ENCODE data around the gene ARID2. TPM values are rescaled to one million over a fixed set of nuclear protein-coding genes. Genes with fewer than 3 reads are reported as not detected.

The ARID2 gene
- total RNA-seq, 1 experiment from 2014 or later = 17.5 TPM

GRCh38 chr12:45816652-45817051 is 87.1 kb downstream of the ARID2 start:
- CTCF ChIA-PET = no interaction called here
- Mint-ChIP-seq H3K36me3 (ENCODE audit: insufficient read depth, unreplicated experiment) (no peaks in the 10 kb centered on the region), H3K27me3 (ENCODE audit: unreplicated experiment) (no peaks in the 10 kb centered on the region), H3K4me3 (ENCODE audit: low read depth, unreplicated experiment) (no peak overlapping the region), H3K27ac (ENCODE audit: unreplicated experiment) (no peak overlapping the region), H3K9me3 (ENCODE audit: low read depth, unreplicated experiment) (no peaks in the 10 kb centered on the region), H3K4me1 (ENCODE audit: low read depth, unreplicated experiment) (no peaks in the 10 kb centered on the region)
- no peak for DNase-seq
- intact Hi-C loops (cut with micrococcal nuclease; ENCODE audit: unreplicated experiment) = no loop called here
- TF ChIP-seq CTCF (IDR thresholded peaks at IDR 0.05; ENCODE audit: unreplicated experiment) = no peak
- no TSS peak for BruUV-seq (replicated peaks)

GRCh38 chr12:45827974-45828373 is 98.5 kb downstream of the ARID2 start:
- CTCF ChIA-PET = no interaction called here
- intact Hi-C loops (cut with micrococcal nuclease; ENCODE audit: unreplicated experiment) = no loop called here
- TF ChIP-seq CTCF (IDR thresholded peaks at IDR 0.05; ENCODE audit: unreplicated experiment) = no peak
- Mint-ChIP-seq H3K27me3 (ENCODE audit: unreplicated experiment) (no peaks in the 10 kb centered on the region), H3K9me3 (ENCODE audit: low read depth, unreplicated experiment) (no peaks in the 10 kb centered on the region), H3K4me3 (ENCODE audit: low read depth, unreplicated experiment) (no peak overlapping the region), H3K4me1 (ENCODE audit: low read depth, unreplicated experiment) (no peaks in the 10 kb centered on the region), H3K27ac (ENCODE audit: unreplicated experiment) (no peak overlapping the region), H3K36me3 (ENCODE audit: insufficient read depth, unreplicated experiment) (peaks cover 4% of the 10 kb centered on the region)
- DNase-seq = no peak
- BruUV-seq (replicated peaks) = no TSS peak

GRCh38 chr12:45828402-45828801 is 98.9 kb downstream of the ARID2 start:
- H3K27me3 Mint-ChIP-seq (ENCODE audit: unreplicated experiment) = no peaks in the 10 kb centered on the region
- no peaks in the 10 kb centered on the region for H3K9me3 Mint-ChIP-seq (ENCODE audit: low read depth, unreplicated experiment)
- peaks cover 4% of the 10 kb centered on the region for H3K36me3 Mint-ChIP-seq (ENCODE audit: insufficient read depth, unreplicated experiment)
- no peaks in the 10 kb centered on the region for H3K4me1 Mint-ChIP-seq (ENCODE audit: low read depth, unreplicated experiment)
- H3K27ac Mint-ChIP-seq (ENCODE audit: unreplicated experiment) = no peak overlapping the region
- BruUV-seq (replicated peaks) = no TSS peak
- no peak for TF ChIP-seq CTCF (IDR thresholded peaks at IDR 0.05; ENCODE audit: unreplicated experiment)
- intact Hi-C loops (cut with micrococcal nuclease; ENCODE audit: unreplicated experiment) = no loop called here
- no peak for DNase-seq
- CTCF ChIA-PET = no interaction called here
- H3K4me3 Mint-ChIP-seq (ENCODE audit: low read depth, unreplicated experiment) = no peak overlapping the region

GRCh38 chr12:45831590-45831989 is 102.1 kb downstream of the ARID2 start:
- Mint-ChIP-seq H3K9me3 (ENCODE audit: low read depth, unreplicated experiment) (no peaks in the 10 kb centered on the region), H3K27me3 (ENCODE audit: unreplicated experiment) (no peaks in the 10 kb centered on the region), H3K4me1 (ENCODE audit: low read depth, unreplicated experiment) (no peaks in the 10 kb centered on the region), H3K27ac (ENCODE audit: unreplicated experiment) (no peak overlapping the region), H3K4me3 (ENCODE audit: low read depth, unreplicated experiment) (no peak overlapping the region), H3K36me3 (ENCODE audit: insufficient read depth, unreplicated experiment) (peaks cover 4% of the 10 kb centered on the region)
- intact Hi-C loops (cut with micrococcal nuclease; ENCODE audit: unreplicated experiment) = no loop called here
- no TSS peak for BruUV-seq (replicated peaks)
- no peak for TF ChIP-seq CTCF (IDR thresholded peaks at IDR 0.05; ENCODE audit: unreplicated experiment)
- CTCF ChIA-PET = no interaction called here
- no peak for DNase-seq

GRCh38 chr12:45833401-45833800 is 103.9 kb downstream of the ARID2 start:
- Mint-ChIP-seq H3K27ac (ENCODE audit: unreplicated experiment) (no peak overlapping the region), H3K36me3 (ENCODE audit: insufficient read depth, unreplicated experiment) (peaks cover 4% of the 10 kb centered on the region), H3K27me3 (ENCODE audit: unreplicated experiment) (no peaks in the 10 kb centered on the region), H3K9me3 (ENCODE audit: low read depth, unreplicated experiment) (no peaks in the 10 kb centered on the region), H3K4me3 (ENCODE audit: low read depth, unreplicated experiment) (no peak overlapping the region), H3K4me1 (ENCODE audit: low read depth, unreplicated experiment) (no peaks in the 10 kb centered on the region)
- DNase-seq = no peak
- intact Hi-C loops (cut with micrococcal nuclease; ENCODE audit: unreplicated experiment) = no loop called here
- no peak for TF ChIP-seq CTCF (IDR thresholded peaks at IDR 0.05; ENCODE audit: unreplicated experiment)
- BruUV-seq (replicated peaks) = no TSS peak
- CTCF ChIA-PET = no interaction called here
